AG09309 (cell line): ENCODE data around the gene PRSS56.

Source experiments
- DNase-seq: peaks from one replicate; pipeline ENCODE4 v3.0.0-alpha.2; 2010; ENCODE audit warnings: low read depth
- H3K4me3 ChIP-seq: 2 replicates; pipeline ENCODE4 v1.5.1; 2011; ENCODE audit warnings: mild to moderate bottlenecking, low read depth, low read length, moderate library complexity; ENCODE audit not compliant: control insufficient read depth
- CTCF ChIP-seq: IDR thresholded peaks from 2 replicates; pipeline ENCODE4 v1.5.1; 2011; ENCODE audit warnings: mild to moderate bottlenecking, low read depth, low read length, inconsistent platforms; ENCODE audit not compliant: insufficient read depth, control insufficient read depth; ENCODE audit errors: missing control alignments

Gene PRSS56

GRCh38 chr2:232519581-232520438 is at the start of gene PRSS56:
TSS of gene PRSS56 (plus strand) at chr2:232520388. CDS start at chr2:232520599, 211 bp downstream.
- TF ChIP-seq CTCF = no peak
- no peak for DNase-seq

GRCh38 chr2:232473467-232473890 is 46.7 kb upstream of the PRSS56 start:
- H3K4me3 ChIP-seq = no peak overlapping the region
- DNase-seq = no peak
- no peak for TF ChIP-seq CTCF

More at GRCh38 chr2:232519581-232520438, at the start of gene PRSS56:
- no peak within 1 kb of the TSS for H3K4me3 ChIP-seq

- no peak overlapping the region for H3K4me3 ChIP-seq
- no peak for TF ChIP-seq CTCF
- DNase-seq = no peak
Measured at GRCh38 chr2:232476045-232476444, 44.1 kb upstream of the PRSS56 start.

- TF ChIP-seq CTCF = no peak
Measured at GRCh38 chr2:232476791-232477190, 43.4 kb upstream of the PRSS56 start.

GRCh38 chr2:232477751-232478510 is 42.3 kb upstream of the PRSS56 start:
- no peak for DNase-seq
- H3K4me3 ChIP-seq = no peak overlapping the region
- no peak for TF ChIP-seq CTCF

More at GRCh38 chr2:232476791-232477190, 43.4 kb upstream of the PRSS56 start:
- DNase-seq = no peak
- no peak overlapping the region for H3K4me3 ChIP-seq

- no peak overlapping the region for H3K4me3 ChIP-seq
- no peak for TF ChIP-seq CTCF
- no peak for DNase-seq
Measured at GRCh38 chr2:232478571-232479340, 41.4 kb upstream of the PRSS56 start.
